GM19025 (cell line): ENCODE data around the gene RNASE12.

Source experiments
- ATAC-seq: cut with Tn5 transposase; IDR thresholded peaks from one replicate; pipeline ENCODE4 v1.9.1; 2021; ENCODE audit warnings: mild to moderate bottlenecking, low read depth, moderate library complexity; ENCODE audit not compliant: unreplicated experiment

Gene RNASE12

DNA sequence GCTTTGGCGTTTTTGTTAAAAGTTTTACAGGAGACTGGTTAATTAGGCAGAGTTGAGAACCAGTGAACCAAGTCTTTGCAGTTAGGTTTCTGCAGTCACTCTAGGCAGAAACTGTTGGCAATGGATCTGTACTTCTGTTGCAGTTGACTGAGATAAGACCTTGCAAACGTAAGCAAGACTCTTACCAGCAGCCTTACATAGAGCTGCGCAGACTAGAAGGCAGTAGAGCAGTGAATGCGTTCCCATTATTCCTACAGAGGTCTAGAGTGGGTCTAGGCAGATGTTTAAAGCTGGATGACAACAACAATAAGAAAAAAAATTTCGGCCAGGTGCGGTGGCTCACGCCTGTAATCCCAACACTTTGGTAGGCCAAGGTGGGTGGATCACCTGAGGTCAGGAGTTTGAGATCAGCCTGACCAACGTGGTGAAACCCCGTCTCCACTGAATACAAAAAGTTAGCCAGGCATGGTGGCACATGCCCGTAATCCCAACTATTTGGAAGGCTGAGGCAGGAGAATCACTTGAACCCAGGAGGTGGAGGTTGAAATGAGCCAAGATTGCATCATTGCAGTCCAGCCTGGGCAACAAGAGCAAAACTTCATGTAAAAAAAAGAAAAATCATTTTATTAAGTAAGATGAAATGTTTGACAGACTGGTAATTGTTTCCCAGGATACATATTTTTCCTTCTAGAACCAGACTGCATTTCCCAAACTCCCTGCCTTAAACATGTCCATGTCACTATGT is 42.6 kb downstream of the RNASE12 start:
- ATAC-seq: no peak

DNA sequence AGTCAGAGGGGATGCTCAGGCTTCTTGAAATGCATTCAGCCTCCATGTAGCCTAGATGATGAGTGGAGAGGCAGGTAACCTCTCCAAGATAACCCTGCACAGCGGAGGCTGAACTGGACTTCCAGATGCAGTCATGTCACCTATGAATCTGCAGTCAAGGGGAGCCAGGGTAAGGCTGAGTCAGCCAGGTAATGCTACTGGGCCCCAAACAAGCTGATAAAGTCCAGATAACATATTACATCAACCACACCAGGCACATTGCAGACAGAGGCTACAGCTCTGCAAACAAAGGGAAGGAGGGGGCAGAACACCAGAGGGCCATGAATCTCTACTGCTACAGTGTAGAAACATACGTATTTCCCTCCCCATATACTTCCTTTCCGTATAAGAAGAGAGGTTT is 44.3 kb downstream of the RNASE12 start:
- ATAC-seq: no peak
